Fibroblast of pulmonary artery (primary cell): Measurements from ENCODE around the gene NCR2.

Source experiments
- DNase-seq: peaks from one replicate; pipeline ENCODE4 v3.0.0-alpha.2; 2010; ENCODE audit warnings: low read depth
- H3K4me3 ChIP-seq: replicated peaks from 2 replicates; pipeline ENCODE4 v1.5.1; 2011; ENCODE audit warnings: low read depth, mild to moderate bottlenecking, control low read depth, low read length, moderate library complexity
- TF ChIP-seq, protein P1 (sequence below): IDR thresholded peaks from 2 replicates; pipeline ENCODE4 v1.5.1; 2011; ENCODE audit warnings: mild to moderate bottlenecking, control low read depth, low read length, inconsistent platforms; ENCODE audit errors: missing control alignments

Gene NCR2, protein sequence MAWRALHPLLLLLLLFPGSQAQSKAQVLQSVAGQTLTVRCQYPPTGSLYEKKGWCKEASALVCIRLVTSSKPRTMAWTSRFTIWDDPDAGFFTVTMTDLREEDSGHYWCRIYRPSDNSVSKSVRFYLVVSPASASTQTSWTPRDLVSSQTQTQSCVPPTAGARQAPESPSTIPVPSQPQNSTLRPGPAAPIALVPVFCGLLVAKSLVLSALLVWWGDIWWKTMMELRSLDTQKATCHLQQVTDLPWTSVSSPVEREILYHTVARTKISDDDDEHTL

DNA sequence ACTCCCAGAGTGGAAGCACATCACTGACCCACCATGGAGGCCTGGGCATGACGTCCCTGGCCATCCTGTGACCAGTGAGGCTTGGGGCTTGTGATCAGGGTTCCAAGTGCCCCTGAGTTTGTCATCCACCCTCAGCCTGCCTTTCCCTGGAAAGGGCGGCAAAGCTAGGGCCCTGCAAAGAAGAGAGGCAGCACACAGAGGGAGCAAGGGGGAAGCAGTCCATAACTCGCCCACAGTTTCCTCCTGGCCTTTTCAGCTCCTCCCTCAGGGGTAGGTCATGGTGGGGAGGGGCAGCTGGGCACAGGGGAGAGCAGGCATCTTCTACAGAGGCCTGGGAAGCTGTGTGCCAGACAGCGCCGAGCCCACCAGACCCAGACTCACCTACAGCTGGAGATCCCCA, at the start of gene NCR2:
Gene NCR2 (plus strand): TSS at position 313 of the 400 bp plus-strand sequence. CDS start 269 bp downstream, outside the sequence.
- no peak for DNase-seq
- TF ChIP-seq, protein P1, sequence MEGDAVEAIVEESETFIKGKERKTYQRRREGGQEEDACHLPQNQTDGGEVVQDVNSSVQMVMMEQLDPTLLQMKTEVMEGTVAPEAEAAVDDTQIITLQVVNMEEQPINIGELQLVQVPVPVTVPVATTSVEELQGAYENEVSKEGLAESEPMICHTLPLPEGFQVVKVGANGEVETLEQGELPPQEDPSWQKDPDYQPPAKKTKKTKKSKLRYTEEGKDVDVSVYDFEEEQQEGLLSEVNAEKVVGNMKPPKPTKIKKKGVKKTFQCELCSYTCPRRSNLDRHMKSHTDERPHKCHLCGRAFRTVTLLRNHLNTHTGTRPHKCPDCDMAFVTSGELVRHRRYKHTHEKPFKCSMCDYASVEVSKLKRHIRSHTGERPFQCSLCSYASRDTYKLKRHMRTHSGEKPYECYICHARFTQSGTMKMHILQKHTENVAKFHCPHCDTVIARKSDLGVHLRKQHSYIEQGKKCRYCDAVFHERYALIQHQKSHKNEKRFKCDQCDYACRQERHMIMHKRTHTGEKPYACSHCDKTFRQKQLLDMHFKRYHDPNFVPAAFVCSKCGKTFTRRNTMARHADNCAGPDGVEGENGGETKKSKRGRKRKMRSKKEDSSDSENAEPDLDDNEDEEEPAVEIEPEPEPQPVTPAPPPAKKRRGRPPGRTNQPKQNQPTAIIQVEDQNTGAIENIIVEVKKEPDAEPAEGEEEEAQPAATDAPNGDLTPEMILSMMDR, result no peak
- no peak within 1 kb of the TSS for H3K4me3 ChIP-seq

DNA sequence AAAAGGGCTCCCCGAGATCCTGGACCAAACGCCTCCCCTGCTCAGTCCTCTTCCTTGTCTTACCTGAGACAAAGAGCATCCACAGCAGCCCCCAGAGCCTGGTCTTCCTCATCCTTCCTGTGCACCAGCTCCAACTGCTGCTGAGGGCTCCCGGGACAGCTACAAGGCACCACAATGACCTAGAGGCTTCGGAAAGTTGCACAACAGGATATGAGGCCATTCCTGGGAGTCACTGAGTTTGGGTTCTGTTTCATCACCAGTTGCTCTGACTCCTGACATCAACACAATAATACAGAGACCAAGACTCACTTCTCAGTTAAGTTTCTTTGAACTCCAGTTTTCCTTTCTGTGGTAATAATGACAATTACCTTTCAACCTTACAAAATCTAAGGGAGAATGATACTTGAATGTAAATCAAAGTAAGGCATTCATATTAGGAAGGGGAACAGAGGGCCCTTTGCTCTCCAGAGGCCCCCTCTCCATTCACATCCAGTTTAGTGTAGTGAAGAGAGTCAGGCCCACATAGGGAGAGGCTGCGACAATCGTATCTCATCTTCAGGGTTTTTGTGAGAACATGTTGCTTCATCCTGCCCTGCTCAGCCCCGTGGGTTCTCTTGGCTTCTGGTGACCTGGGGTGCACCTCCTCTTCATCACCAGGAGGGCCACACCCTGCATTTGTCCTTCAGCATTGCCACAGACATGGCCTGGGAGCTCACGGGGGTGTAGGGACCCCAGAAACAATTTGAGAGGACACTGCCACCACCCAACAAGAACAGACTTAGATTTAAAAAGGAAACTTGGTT, 48.7 kb upstream of the NCR2 start, which contains the start of gene TREM1:
Gene TREM1 (minus strand): TSS at position 139 of the 803 bp plus-strand sequence. CDS start 27 bp downstream, at position 112.
- TF ChIP-seq, protein P1, result no peak
- H3K4me3 ChIP-seq, result no peak within 1 kb of the TSS
- DNase-seq, result peak; percentile 96

GRCh38 chr6:41288030-41288753, 47.2 kb upstream of the NCR2 start:
- no peak overlapping the region for H3K4me3 ChIP-seq
- TF ChIP-seq, protein P1, result no peak
- peak; percentile 35 for DNase-seq

- no peak for DNase-seq
- H3K4me3 ChIP-seq, result no peak overlapping the region
- TF ChIP-seq, protein P1, result no peak
Observed at GRCh38 chr6:41288754-41289129, 46.7 kb upstream of the NCR2 start.

DNA sequence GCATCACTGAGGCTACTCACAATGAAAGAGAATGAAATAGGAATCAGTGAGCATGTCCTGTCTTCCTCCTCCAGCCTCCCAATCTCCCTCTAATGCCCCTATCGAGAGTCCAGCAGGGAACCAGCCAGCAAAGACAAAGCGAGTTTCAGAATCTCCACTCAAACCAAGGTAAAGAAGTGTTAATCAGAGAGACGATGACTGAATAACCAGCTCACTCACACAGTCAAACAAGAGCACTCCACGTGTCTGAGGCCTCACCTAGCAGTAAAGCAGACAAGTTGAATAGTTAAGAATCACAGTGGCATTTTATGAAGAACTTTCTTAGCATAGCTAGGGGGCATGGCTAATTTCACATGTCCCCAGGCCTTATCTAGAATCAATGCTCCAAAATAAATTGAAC, 45.6 kb upstream of the NCR2 start:
- TF ChIP-seq, protein P1, result no peak
- DNase-seq, result no peak
- no peak overlapping the region for H3K4me3 ChIP-seq

DNA sequence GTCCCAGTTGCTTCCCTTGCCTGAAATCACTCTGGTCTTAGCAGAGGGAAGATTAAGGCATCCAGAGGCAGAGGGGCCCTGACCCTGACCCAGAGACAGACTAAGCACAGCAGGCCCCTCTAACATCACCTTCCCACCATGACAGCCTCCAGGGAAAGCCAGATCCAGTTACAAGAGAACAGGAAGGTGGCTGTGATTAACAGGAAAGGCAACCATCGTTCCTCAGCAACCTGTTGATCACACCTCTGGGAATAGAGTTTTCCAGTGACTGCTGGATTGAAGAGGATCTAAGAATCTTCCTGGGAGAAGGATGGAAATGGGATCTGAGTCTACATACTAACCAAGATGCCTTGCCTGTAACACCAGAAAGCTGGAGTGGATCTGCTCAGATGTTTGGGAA, 43.7 kb upstream of the NCR2 start:
- no peak overlapping the region for H3K4me3 ChIP-seq
- DNase-seq, result no peak
- TF ChIP-seq, protein P1, result no peak
